ENCODE data around the gene SELP. TPM values are rescaled to one million over a fixed set of nuclear protein-coding genes. Genes with fewer than 3 reads are reported as not detected.

Gene SELP
- total and polyA plus RNA-seq, 4 donors, result 1.7 to 8.1 (median 2.4) TPM

DNA sequence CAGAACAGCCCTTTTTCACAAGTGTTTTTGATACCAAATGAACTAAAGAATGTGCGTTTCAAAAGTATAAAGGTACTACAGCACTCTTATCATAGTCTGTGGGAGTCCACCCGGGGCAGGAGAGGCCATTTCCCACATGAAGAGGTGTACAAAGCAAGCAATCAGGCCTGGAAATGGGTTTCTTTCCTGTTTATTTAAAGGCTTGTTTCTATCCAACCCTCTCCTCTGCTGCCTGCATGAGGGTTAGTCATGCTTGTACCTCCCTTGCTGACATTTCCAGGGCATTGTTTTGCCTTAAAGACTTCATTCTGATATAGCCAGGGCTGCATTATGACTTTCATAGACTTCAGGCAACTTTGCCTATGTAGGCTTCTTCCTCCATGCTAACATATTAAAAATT is 11.6 kb downstream of the SELP start:
- Histone ChIP-seq H3K27me3 (ENCODE audit: control insufficient read depth in 4 of 4, insufficient read depth in 4 of 4, low read length in 3 of 4) (no peaks in the 10 kb centered on the region), H3K27ac (ENCODE audit: low read depth in 1 of 2, low read length in 2 of 2) (no peak overlapping the region), H3K4me1 (ENCODE audit: control insufficient read depth in 4 of 4, insufficient read depth in 4 of 4, low read length in 3 of 4) (no peaks in the 10 kb centered on the region), H3K9me3 (ENCODE audit: control insufficient read depth in 4 of 4, low read length in 3 of 4) (no peaks in the 10 kb centered on the region), H3K9ac (ENCODE audit: low read depth in 1 of 2, low read length in 2 of 2) (no peak overlapping the region), H3K4me3 (ENCODE audit: low read depth in 1 of 3, low read length in 3 of 3) (no peak overlapping the region), H3K36me3 (ENCODE audit: control insufficient read depth in 4 of 4, insufficient read depth in 3 of 4, low read depth in 1 of 4, low read length in 3 of 4) (no peaks in the 10 kb centered on the region)
- no peak for DNase-seq (ENCODE audit: low spot score)
- WGBS, result 64% methylated on average over 2 of the region's 2 CpGs
- TF ChIP-seq, protein P1, sequence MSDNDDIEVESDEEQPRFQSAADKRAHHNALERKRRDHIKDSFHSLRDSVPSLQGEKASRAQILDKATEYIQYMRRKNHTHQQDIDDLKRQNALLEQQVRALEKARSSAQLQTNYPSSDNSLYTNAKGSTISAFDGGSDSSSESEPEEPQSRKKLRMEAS (IDR thresholded peaks at IDR 0.05), result no peak
- TF ChIP-seq, protein P2, sequence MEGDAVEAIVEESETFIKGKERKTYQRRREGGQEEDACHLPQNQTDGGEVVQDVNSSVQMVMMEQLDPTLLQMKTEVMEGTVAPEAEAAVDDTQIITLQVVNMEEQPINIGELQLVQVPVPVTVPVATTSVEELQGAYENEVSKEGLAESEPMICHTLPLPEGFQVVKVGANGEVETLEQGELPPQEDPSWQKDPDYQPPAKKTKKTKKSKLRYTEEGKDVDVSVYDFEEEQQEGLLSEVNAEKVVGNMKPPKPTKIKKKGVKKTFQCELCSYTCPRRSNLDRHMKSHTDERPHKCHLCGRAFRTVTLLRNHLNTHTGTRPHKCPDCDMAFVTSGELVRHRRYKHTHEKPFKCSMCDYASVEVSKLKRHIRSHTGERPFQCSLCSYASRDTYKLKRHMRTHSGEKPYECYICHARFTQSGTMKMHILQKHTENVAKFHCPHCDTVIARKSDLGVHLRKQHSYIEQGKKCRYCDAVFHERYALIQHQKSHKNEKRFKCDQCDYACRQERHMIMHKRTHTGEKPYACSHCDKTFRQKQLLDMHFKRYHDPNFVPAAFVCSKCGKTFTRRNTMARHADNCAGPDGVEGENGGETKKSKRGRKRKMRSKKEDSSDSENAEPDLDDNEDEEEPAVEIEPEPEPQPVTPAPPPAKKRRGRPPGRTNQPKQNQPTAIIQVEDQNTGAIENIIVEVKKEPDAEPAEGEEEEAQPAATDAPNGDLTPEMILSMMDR (IDR thresholded peaks at IDR 0.05; ENCODE audit: low read depth, low read length, missing input control), result no peak
- TF ChIP-seq, protein P3, sequence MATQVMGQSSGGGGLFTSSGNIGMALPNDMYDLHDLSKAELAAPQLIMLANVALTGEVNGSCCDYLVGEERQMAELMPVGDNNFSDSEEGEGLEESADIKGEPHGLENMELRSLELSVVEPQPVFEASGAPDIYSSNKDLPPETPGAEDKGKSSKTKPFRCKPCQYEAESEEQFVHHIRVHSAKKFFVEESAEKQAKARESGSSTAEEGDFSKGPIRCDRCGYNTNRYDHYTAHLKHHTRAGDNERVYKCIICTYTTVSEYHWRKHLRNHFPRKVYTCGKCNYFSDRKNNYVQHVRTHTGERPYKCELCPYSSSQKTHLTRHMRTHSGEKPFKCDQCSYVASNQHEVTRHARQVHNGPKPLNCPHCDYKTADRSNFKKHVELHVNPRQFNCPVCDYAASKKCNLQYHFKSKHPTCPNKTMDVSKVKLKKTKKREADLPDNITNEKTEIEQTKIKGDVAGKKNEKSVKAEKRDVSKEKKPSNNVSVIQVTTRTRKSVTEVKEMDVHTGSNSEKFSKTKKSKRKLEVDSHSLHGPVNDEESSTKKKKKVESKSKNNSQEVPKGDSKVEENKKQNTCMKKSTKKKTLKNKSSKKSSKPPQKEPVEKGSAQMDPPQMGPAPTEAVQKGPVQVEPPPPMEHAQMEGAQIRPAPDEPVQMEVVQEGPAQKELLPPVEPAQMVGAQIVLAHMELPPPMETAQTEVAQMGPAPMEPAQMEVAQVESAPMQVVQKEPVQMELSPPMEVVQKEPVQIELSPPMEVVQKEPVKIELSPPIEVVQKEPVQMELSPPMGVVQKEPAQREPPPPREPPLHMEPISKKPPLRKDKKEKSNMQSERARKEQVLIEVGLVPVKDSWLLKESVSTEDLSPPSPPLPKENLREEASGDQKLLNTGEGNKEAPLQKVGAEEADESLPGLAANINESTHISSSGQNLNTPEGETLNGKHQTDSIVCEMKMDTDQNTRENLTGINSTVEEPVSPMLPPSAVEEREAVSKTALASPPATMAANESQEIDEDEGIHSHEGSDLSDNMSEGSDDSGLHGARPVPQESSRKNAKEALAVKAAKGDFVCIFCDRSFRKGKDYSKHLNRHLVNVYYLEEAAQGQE (IDR thresholded peaks at IDR 0.05), result no peak
- TF ChIP-seq HNF4A (conservative IDR thresholded peaks at IDR 0.05) (no peak), SP1 (IDR thresholded peaks at IDR 0.05) (no peak), RAD21 (IDR thresholded peaks at IDR 0.05) (no peak), RXRA (IDR thresholded peaks at IDR 0.05) (no peak)

DNA sequence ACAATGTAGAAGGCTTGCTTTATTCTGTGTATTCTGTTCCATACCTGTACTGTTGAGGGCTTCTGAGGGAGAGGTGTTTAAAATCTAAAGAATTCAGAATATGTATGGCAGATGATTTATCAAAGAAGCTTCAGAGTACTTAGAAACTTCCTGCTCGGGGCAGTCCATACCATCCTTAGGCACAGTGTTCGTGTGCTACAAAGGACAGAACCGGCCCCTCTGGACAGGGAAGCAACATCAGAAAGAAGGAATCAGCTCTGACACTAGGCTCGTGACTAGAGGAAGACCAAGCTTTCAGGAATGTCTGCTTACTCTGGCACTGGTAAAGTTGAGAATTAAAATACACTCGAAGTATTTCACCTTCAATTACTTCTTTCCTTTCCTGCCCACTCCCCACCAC is 14.1 kb downstream of the SELP start:
- DNase-seq (ENCODE audit: low spot score), result no peak
- H3K36me3 ChIP-seq (ENCODE audit: control insufficient read depth in 4 of 4, insufficient read depth in 3 of 4, low read depth in 1 of 4, low read length in 3 of 4), result no peaks in the 10 kb centered on the region
- no peaks in the 10 kb centered on the region for H3K4me1 ChIP-seq (ENCODE audit: control insufficient read depth in 4 of 4, insufficient read depth in 4 of 4, low read length in 3 of 4)
- no peak overlapping the region for H3K9ac ChIP-seq (ENCODE audit: low read depth in 1 of 2, low read length in 2 of 2)
- H3K9me3 ChIP-seq (ENCODE audit: control insufficient read depth in 4 of 4, low read length in 3 of 4), result no peaks in the 10 kb centered on the region
- WGBS, result 71% methylated on average over 5 of the region's 5 CpGs
- no peak for TF ChIP-seq FOXA2 (IDR thresholded peaks at IDR 0.05)
- TF ChIP-seq, protein P2 (IDR thresholded peaks at IDR 0.05; ENCODE audit: low read depth, low read length, missing input control), result no peak
- no peak for TF ChIP-seq HNF4G (IDR thresholded peaks at IDR 0.05)
- TF ChIP-seq, protein P4, sequence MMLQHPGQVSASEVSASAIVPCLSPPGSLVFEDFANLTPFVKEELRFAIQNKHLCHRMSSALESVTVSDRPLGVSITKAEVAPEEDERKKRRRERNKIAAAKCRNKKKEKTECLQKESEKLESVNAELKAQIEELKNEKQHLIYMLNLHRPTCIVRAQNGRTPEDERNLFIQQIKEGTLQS (IDR thresholded peaks at IDR 0.05), result no peak
- no peak for TF ChIP-seq JUND (IDR thresholded peaks at IDR 0.05)
- no peak for TF ChIP-seq YY1 (IDR thresholded peaks at IDR 0.05)
- TF ChIP-seq GABPA (IDR thresholded peaks at IDR 0.05 in 1 of 2, conservative IDR thresholded peaks at IDR 0.05 in 1 of 2), result no peak
- TF ChIP-seq NR2F2 (IDR thresholded peaks at IDR 0.05), result no peak
- TF ChIP-seq, protein P1 (IDR thresholded peaks at IDR 0.05), result no peak
- no peak for TF ChIP-seq RXRA (IDR thresholded peaks at IDR 0.05)
- TF ChIP-seq, protein P3 (IDR thresholded peaks at IDR 0.05), result no peak
- no peak for TF ChIP-seq HNF4A (conservative IDR thresholded peaks at IDR 0.05)
- no peak for TF ChIP-seq TAF1 (conservative IDR thresholded peaks at IDR 0.05)
- TF ChIP-seq FOXA1 (IDR thresholded peaks at IDR 0.05), result no peak
- no peak for TF ChIP-seq EGR1 (IDR thresholded peaks at IDR 0.05; ENCODE audit: low read depth in 2 of 2)
- no peak for TF ChIP-seq RAD21 (IDR thresholded peaks at IDR 0.05)
- no peak overlapping the region for H3K27ac ChIP-seq (ENCODE audit: low read depth in 1 of 2, low read length in 2 of 2)
- no peaks in the 10 kb centered on the region for H3K27me3 ChIP-seq (ENCODE audit: control insufficient read depth in 4 of 4, insufficient read depth in 4 of 4, low read length in 3 of 4)
- H3K4me3 ChIP-seq (ENCODE audit: low read depth in 1 of 3, low read length in 3 of 3), result no peak overlapping the region

Data from liver (tissue), 9 donors.